DMS79 (cell line): ENCODE data around the gene FAR2.
"Not testable (repeated sequence)": the region's sequence is repeated elsewhere in the genome, so short reads cannot be mapped to it uniquely, and the experiment has no call there.

Source experiments
- DNase-seq: peaks from one replicate; lab custom pipeline; 2025; lab: John Stamatoyannopoulos, UW

Gene FAR2

GRCh38 chr12:29148911-29149690, at the start of gene FAR2:
Gene FAR2 (plus strand): TSS chr12:29149278. CDS start chr12:29270450, 121,172 bp downstream.
- DNase-seq, result peak; percentile 63

DNA sequence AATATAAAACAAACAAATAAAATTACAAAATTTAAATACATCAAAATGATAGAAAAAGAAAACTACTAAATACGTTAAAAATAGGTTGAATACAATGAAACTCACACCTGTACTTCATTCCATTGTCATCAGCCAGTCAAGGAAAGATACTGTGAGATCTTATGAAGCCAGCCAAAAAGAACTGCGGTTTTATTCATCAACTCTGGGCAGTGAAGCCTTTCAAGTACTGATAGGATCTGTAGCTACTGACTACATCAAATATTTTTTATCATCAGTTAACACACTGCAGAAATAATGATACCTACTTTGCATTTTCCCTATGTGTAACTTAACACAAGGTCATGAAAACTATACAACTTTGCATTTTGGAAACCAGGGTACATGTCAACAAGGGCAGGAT, 46.3 kb upstream of the FAR2 start:
- no peak for DNase-seq

- DNase-seq, result no peak
Observed at GRCh38 chr12:29103539-29103974, 45.5 kb upstream of the FAR2 start.

DNA sequence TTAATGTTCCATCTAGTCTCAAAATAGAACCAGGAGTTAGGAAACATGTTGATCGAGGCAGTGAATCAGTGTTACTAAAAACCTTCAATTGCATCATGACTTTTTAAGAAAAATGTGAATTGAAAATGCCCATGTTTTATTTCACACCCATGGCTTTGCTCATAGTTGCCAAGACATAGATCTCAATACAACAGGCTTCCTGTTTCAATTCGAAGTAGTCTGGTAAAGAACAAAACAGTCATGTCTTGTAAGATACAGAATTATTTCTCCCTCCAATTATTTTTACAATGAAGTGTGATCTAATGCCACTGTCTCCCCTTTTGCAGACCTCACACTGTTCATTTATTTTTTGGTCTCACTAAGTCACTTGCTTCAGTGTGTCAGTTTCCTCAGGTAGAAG, 44.6 kb upstream of the FAR2 start:
- DNase-seq, result no peak

GRCh38 chr12:29110506-29111442, 38.3 kb upstream of the FAR2 start:
- DNase-seq, result no peak

- DNase-seq, result no peak
Observed at GRCh38 chr12:29113101-29113500, 36.0 kb upstream of the FAR2 start.

DNA sequence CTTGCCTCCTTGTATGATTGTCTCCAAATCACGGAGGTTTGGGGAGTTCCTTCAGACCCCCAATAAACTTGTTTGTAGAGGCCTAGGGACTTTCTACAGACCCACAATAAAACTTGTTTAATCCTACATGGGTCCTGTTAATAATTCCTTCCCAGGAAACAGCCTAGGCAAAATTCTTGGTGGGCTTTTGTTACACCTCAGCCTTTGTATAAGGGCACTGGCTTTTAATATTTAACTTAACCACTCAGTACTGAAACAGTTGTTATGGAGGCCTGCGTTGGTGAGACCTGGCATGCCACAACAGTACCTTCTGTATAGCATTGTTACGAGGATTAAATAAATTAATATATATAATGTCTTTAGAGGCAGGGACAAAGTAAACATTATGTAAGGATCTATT, 32.7 kb upstream of the FAR2 start:
- DNase-seq, result no peak

DNA sequence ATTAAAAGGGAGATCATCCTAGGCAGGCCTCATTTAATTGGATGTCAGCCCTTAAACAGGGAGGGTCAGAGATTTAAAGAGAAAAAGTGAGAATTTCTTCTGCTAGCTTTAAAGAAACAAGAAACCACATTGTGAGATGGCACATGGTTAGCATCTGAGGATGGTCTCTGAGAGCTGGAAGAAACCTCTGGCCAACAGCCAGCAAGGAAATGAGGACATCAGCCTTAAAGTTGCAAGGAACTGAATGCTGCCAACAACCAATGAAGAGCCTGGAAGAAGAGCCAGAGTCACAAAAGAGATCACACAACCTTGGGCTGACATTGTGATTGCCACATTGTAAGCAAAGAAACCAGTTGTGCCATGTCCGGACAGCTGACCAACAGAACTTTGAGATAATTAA, 17.5 kb upstream of the FAR2 start:
- no peak for DNase-seq

DNA sequence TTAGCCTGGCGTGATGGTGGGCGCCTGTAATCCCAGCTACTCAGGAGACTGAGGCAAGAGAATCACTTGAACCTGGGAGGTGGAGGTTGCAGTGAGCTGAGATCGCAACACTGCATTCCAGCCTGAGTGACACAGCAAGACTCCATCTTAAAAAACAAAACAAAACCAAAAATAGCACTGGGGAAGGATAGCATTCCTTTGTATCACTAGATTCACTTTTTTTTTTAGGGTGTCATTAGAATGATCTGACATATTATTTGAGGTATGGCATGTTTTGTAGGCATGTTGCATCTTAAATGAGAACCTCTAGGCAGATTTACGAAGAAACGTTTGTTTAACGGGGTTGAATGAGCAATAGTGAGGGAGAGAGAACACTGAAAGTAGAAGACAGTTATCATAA, 16.8 kb upstream of the FAR2 start:
- DNase-seq, result no peak

GRCh38 chr12:29133181-29133580, 15.9 kb upstream of the FAR2 start:
- no peak for DNase-seq

DNA sequence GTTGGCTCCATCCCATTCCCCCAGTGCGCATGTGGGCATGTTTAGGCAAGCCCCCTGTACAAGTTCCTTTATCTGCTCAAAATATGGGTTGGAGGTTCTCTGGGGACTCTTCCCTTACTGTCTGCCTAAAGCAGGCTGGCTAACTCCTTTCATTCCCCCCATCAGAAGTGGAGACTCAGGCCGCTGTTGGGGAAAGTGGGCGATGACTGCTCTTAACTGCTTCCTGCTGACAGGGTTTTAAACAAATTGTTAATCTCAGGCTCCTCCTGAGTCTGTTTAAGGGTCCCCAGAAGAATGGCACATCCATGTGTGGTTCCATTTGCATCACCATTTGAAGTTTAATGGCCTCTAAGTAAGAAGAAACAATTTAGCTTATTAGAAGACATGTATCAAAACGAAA, 15.4 kb upstream of the FAR2 start:
- no peak for DNase-seq

DNA sequence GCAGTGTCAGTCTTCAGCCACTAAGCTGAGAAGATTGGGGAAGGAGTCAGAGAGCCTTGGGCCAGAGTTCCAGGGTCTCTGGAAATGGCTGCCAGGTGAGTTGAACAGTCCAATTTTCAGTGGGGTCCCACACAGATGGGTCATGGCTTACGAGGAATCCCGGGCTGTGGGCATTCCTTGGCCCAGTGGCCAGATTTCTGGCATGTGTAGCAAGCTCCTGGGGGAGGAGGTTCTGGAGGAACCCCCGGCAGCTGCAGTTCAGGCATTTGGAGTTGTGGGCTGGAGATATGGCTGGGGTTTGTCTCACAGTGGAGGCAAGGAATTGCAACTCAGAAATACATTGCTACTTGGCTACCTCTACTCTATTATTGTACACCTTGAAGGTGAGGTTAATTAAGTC, 10.8 kb upstream of the FAR2 start:
- DNase-seq, result not testable (repeated sequence)

- not testable (repeated sequence) for DNase-seq
Observed at GRCh38 chr12:29138855-29139254, 10.2 kb upstream of the FAR2 start.

DNA sequence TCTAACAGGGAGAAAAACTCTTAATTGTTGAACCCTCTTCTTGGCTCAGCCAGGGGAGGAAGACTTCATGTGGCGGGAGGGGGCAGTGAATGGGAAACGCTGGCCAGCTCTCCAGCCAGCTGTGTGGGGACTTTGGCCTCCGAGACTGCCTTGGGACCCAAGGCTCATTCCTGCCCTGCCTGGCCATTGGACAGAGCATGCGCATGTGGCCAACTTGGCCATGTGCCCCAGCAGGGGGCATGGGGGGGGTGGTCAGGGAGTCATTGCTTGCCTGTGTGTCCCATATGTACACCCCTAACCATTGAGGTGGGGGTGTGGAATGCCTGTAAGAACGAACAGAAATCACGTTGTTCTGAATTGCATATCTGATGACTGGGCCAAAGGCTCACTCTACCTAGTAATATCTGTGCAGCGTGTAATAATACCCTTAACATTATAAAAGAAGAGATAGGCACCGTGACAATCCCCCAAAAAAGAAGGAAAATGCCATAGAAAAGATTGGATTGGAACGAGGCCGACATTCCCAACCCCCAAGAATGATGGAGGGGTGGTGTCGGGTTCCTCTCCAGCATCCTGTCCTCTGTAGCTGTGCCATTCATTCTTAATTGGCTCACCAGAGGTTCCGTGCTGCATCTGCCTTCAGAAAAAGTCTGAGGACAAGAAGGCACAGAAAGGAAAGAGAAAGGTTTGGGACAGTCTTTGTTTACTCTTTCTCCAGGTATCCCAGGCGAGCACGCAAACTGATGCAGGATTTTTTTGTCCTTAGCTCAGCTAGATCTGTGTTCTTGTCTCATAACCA, 3.5 kb upstream of the FAR2 start:
- DNase-seq, result no peak

GRCh38 chr12:29146196-29146595, 2.9 kb upstream of the FAR2 start:
- DNase-seq, result no peak

DNA sequence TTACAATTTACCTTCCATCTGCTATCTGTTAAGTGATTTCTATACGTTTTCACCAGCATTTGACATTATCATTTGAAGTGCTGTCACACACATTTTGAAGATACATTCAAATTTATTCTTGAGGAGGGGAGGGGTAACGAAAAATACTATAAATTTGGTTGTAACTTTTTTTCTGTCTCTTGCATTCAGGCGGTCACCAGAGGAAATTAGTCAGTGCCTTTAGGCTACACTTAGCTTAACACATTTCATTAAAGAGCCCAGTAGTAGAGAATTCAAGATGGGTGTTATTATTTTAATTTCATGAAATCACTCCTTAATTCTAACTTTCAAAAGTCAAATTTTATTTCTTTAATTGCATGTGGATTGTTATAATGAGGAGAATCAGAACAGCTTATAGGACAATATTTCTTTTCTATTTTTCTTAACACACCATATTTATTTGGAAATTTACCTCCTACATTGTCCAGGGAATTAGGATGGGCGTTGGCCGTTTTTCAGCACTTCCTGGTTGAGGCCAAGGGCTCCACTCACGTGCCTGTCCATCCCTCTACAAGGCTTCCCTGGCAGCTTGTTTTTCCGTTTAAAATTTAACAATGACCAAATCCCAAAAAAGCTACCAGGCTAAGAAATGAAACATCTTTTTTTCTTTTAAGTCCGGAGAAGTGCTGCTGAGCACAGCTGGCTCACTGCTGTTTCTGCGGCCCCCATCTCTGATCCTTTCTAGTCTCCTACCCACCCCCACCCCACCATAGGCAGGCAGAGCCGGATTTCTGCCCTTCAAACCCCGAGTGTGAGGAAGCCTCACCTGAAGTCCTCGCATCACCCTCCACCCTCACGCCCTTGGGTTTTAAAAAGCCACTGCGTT, 1.1 kb upstream of the FAR2 start:
- peak; percentile 50 for DNase-seq

DNA sequence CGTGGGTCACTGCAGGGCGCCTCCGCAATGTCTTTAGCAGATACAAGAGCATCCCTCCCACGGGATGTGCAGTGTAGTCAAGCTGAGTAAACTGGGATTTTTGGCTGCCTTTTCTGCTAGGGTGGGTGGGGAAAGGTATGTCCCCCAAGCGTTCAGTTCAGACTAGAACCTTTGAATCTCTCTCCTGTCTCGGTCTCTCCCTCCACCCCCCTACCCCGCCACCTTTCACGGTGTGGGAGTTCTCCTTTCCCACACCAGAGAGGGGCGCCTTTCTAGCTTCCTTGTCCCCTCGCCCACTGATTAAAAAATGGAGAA, 525 bp upstream of the FAR2 start:
- no peak for DNase-seq

DNA sequence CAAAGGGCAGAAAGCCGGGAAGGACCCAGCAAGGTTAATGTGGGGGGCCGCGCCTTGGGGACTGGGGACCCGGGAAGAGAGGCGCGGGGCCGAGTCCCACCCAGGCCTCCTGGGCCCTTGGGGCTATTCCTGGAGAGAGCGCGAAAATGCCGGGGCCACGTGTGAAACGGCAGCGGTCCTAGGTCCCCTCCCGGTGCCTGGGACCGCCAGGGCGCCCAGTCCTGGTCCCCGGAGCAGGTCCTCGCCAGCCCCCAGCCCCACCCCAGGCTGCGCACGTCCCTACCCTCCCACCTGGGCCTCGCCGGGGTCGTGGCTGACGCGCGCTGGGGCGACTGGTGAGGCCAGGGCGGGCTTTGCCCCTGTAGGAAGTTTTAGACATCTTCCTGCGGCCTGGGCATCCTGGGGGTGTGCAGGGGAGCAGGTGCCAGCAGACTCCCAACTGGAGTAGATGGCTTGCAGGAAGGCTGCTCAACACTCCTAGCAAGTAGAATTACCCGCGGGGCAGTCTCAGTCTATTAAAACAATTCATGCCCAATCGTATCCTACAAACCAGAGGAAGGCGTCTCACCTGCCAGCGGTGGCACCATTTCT, 708 bp downstream of the FAR2 start:
- peak; percentile 56 for DNase-seq

DNA sequence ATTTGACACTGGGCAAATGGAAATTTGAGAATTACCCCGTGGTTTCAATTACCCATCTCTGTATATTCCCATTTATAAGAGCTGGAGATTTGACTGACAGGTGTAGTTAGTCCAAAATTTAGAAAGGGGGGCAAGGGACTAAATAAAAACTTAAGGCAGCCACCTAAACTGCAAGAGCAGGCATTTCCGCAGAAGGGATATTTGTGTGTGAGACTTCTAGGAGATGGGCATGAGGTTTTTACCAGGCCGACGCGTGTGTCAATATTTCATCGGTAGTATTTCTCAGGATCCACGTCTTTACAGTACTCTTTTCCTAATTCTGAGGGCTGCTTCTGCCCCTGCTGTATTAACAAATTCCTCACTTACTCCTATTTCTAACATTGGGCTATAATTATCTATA, 1.4 kb downstream of the FAR2 start:
- DNase-seq, result no peak

DNA sequence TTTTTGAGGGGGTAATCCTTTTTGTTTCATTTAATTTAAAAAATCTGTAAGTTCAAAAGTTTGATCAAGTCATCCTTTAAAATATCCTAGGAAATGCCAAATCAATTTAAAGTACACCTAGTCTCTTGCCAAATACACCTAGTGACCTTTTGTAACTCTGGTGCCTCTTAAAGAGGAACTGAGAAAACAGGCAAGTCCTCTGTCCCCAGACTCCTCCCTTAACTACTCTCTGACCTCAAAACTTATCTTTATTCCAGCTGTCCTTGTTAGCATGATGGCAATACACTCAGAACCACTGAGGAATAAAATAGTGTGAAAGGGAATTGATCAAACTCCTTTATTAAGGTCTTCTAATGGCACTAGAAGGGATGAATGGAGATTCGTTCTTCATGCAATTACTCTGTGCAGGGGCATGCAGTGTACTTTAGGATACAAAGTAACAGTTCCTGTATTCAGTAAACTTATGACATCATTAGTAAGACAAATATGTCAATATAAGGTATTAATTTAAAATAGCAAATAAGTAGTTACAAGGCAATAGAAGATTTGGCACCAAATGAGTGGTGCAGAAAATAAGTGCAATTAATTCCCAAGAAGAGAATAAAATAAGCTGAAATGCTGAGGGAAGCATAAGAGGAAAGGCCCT, 3.3 kb downstream of the FAR2 start:
- DNase-seq, result no peak
